Hepatocyte (in vitro differentiated cells): ENCODE results near the gene WFDC6. TPM values are rescaled to one million over a fixed set of nuclear protein-coding genes. Genes with fewer than 3 reads are reported as not detected.

ENCODE experiments used
- DNase-seq: peaks from one replicate; pipeline ENCODE4 v3.0.0-alpha.2; 2016; ENCODE audit warnings: low spot score
- H2AFZ ChIP-seq: fragments of 200-600 bp; sonication (generic); 2 replicates; pipeline ENCODE4 v1.6.0; 2016; ENCODE audit warnings: antibody characterized with exemption, mild to moderate bottlenecking
- H3K27ac ChIP-seq: fragments of 200-600 bp; sonication (generic); 2 replicates; pipeline ENCODE4 v1.5.1; 2016; ENCODE audit warnings: mild to moderate bottlenecking
- H3K27me3 ChIP-seq: fragments of 200-600 bp; sonication (generic); 2 replicates; pipeline ENCODE4 v1.6.1; 2016
- H3K36me3 ChIP-seq: fragments of 200-600 bp; sonication (generic); replicated peaks from 2 replicates; pipeline ENCODE4 v1.5.1; 2016; ENCODE audit warnings: low read depth; ENCODE audit not compliant: insufficient read depth
- H3K4me1 ChIP-seq: fragments of 200-600 bp; sonication (generic); 2 replicates; pipeline ENCODE4 v1.5.1; 2016; ENCODE audit warnings: mild to moderate bottlenecking, moderate library complexity; ENCODE audit not compliant: insufficient read depth
- H3K4me2 ChIP-seq: fragments of 200-600 bp; sonication (generic); 2 replicates; pipeline ENCODE4 v1.6.0; 2016
- H3K4me3 ChIP-seq: fragments of 200-600 bp; sonication (generic); 2 replicates; pipeline ENCODE4 v1.5.1; 2016; ENCODE audit warnings: mild to moderate bottlenecking
- H3K79me2 ChIP-seq: fragments of 200-600 bp; sonication (generic); 2 replicates; pipeline ENCODE4 v1.6.0; 2017; ENCODE audit warnings: mild to moderate bottlenecking
- H3K9me2 ChIP-seq: fragments of 200-600 bp; sonication (generic); replicated peaks from 2 replicates; pipeline ENCODE4 v1.6.0; 2017; ENCODE audit warnings: mild to moderate bottlenecking; ENCODE audit not compliant: insufficient read depth
- H3K9me3 ChIP-seq: fragments of 200-600 bp; sonication (generic); 2 replicates; pipeline ENCODE4 v1.5.1; 2016; ENCODE audit warnings: low read depth, mild to moderate bottlenecking
- H4K20me1 ChIP-seq: fragments of 200-600 bp; sonication (generic); 2 replicates; pipeline ENCODE4 v1.6.0; 2016; ENCODE audit warnings: mild to moderate bottlenecking; ENCODE audit not compliant: insufficient read depth, poor library complexity, severe bottlenecking
- EZH2 ChIP-seq: fragments of 200-600 bp; sonication (generic); IDR thresholded peaks from 2 replicates; pipeline ENCODE4 v1.6.1; 2016; ENCODE audit warnings: antibody characterized with exemption, mild to moderate bottlenecking, borderline replicate concordance
- EZH2phosphoT487 ChIP-seq: fragments of 200-600 bp; sonication (generic); IDR thresholded peaks from one replicate; pipeline ENCODE4 v1.6.1; 2018; ENCODE audit warnings: antibody characterized with exemption, mild to moderate bottlenecking, low read depth, moderate library complexity; ENCODE audit not compliant: unreplicated experiment, severe bottlenecking
- WGBS: methylation state at CpG from one replicate; pipeline ENCODE4 v1.1.6; 2016; ENCODE audit warnings: low lambda C conversion rate; ENCODE audit errors: missing lambda C conversion rate; 5-methylcytosine and 5-hydroxymethylcytosine counted together
- polyA plus RNA-seq: library from polyadenylated mRNA; unstranded; fragments of >200 nt; fragmentation: Nextera tagmentation; extraction: Ambion mirVana; gene quantifications from 2 replicates; pipeline ENCODE4 v1.2.1, GENCODE V29; 2016
- total RNA-seq: library from RNA; depleted of rRNA; stranded (reverse); fragments of >200 nt; gene quantifications from 2 replicates; pipeline ENCODE4 v1.2.3, GENCODE V29; 2014
- TF ChIP-seq, protein P1 (sequence below): fragments of 200-600 bp; sonication (generic); IDR thresholded peaks from 2 replicates; pipeline ENCODE4 v1.5.1; 2016; ENCODE audit warnings: antibody characterized with exemption, mild to moderate bottlenecking; ENCODE audit not compliant: poor library complexity

WFDC6 gene
- total and polyA plus RNA-seq, 2 experiments from 2014 or later, result not detected

DNA sequence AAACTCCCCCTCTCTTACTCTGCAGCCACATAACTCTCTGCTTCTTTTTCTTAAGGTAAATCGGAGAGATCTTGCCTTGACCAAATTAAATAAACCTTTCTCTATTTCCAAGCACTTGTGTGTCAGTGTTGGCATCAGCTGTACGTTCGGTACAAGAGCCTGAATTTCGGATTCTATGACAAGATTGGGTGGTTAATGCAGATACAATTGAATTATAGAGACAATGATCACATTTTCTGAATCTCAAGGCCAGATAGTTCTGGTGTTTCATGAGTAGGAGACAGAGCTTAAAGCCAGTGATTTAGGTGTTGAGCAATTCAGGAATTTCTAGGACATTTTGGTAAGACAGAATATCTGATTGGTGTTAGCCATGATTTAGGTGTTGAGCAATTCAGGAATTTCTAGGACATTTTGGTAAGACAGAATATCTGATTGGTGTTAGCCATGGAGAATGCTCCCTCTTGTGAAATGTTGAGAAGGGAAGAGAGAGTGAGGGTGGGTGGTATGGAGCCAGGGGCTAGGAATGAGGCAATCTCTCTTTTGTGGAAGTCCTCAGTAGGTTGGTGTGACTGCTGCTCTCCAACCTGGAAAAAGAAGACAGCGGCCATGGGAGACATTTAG, 28.9 kb downstream of the WFDC6 start:
- Histone ChIP-seq H3K79me2 (no peaks in the 10 kb centered on the region), H3K9me3 (no peaks in the 10 kb centered on the region), H3K4me1 (no peaks in the 10 kb centered on the region), H4K20me1 (no peaks in the 10 kb centered on the region), H3K4me2 (no peak overlapping the region), H3K27ac (no peak overlapping the region), H3K36me3 (no peaks in the 10 kb centered on the region), H3K9me2 (no peaks in the 10 kb centered on the region), H3K4me3 (no peak overlapping the region), H3K27me3 (peaks cover 16% of the 10 kb centered on the region), H2AFZ (no peak overlapping the region)
- TF ChIP-seq, protein P1, sequence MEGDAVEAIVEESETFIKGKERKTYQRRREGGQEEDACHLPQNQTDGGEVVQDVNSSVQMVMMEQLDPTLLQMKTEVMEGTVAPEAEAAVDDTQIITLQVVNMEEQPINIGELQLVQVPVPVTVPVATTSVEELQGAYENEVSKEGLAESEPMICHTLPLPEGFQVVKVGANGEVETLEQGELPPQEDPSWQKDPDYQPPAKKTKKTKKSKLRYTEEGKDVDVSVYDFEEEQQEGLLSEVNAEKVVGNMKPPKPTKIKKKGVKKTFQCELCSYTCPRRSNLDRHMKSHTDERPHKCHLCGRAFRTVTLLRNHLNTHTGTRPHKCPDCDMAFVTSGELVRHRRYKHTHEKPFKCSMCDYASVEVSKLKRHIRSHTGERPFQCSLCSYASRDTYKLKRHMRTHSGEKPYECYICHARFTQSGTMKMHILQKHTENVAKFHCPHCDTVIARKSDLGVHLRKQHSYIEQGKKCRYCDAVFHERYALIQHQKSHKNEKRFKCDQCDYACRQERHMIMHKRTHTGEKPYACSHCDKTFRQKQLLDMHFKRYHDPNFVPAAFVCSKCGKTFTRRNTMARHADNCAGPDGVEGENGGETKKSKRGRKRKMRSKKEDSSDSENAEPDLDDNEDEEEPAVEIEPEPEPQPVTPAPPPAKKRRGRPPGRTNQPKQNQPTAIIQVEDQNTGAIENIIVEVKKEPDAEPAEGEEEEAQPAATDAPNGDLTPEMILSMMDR, result no peak
- no peak for TF ChIP-seq EZH2
- no peak for TF ChIP-seq EZH2phosphoT487
- WGBS, result 87% methylated on average over 5 of the region's 5 CpGs
- no peak for DNase-seq

DNA sequence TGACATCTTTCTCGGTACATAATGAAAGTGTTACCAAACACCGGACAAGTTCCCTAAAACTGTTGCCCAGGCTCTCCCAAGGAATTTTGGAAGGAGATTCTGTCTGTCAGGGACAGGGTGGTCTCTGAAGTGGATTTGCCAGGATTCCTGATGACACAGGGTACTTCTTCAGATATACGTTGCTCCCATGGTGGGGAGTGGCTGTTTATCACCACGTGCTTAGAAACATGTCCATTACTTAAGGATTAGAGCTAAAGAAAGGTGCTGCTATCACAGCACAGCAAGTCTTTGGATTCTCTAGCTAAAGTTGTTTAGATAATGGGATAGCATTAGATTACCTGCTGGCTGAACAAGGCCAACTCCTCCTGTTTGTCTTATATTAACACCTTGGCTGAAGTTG, 30.2 kb downstream of the WFDC6 start:
- Histone ChIP-seq H3K27me3 (peaks cover 10% of the 10 kb centered on the region), H3K4me3 (no peak overlapping the region), H3K36me3 (no peaks in the 10 kb centered on the region), H3K27ac (no peak overlapping the region), H3K9me3 (no peaks in the 10 kb centered on the region), H3K79me2 (no peaks in the 10 kb centered on the region), H3K4me2 (no peak overlapping the region), H3K4me1 (no peaks in the 10 kb centered on the region), H2AFZ (no peak overlapping the region), H4K20me1 (no peaks in the 10 kb centered on the region), H3K9me2 (no peaks in the 10 kb centered on the region)
- 53% methylated on average over 4 of the region's 4 CpGs for WGBS
- no peak for DNase-seq
- TF ChIP-seq EZH2phosphoT487 (no peak), EZH2 (no peak)
- TF ChIP-seq, protein P1, result no peak

DNA sequence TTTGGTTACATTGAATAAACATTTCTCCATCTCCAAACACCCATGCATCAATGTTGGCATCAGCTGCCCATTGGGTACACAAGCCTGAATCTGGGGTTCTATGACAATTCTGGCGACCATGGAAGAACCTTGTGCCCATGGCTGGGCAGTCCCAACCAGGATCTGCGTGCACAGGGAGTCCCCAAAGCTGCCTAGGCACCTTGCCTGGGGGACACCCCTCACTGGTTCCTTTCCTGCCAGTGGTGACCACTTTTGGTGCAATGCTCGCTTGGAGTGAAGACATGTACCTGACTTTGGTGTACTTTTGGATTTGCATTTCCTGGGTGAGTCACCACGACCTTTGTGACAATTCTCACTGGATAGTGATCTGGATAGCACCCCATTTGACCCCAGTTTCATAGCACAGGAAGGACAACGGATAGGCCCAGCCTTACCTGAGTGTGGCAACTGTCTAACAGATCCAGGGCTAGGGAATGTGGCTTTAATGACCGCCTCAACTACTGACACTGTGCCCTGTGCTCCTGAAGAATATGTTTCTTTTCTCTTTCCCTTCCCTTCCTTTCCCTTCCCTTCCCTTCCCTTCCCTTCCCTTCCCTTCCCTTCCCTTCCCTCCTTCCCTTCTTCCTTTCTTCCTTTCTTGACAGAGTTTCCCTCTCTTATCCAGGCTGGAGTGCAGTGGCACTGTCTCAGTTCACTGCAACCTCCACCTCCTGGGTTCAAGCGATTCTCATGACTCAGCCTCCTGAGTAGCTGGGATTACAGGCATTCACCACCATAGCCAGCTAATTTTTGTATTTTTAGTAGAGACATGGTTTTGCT, 31.0 kb downstream of the WFDC6 start:
- no peaks in the 10 kb centered on the region for H3K36me3 ChIP-seq
- no peak overlapping the region for H3K27ac ChIP-seq
- no peaks in the 10 kb centered on the region for H3K79me2 ChIP-seq
- H3K4me3 ChIP-seq, result no peak overlapping the region
- H4K20me1 ChIP-seq, result no peaks in the 10 kb centered on the region
- TF ChIP-seq EZH2, result no peak
- TF ChIP-seq EZH2phosphoT487, result no peak
- TF ChIP-seq, protein P1, result no peak
- H3K4me1 ChIP-seq, result no peaks in the 10 kb centered on the region
- H3K9me3 ChIP-seq, result no peaks in the 10 kb centered on the region
- WGBS, result 80% methylated on average over 7 of the region's 7 CpGs
- no peak overlapping the region for H3K4me2 ChIP-seq
- DNase-seq, result no peak
- H3K27me3 ChIP-seq, result peaks cover 4% of the 10 kb centered on the region
- H3K9me2 ChIP-seq, result no peaks in the 10 kb centered on the region
- no peak overlapping the region for H2AFZ ChIP-seq
